Bronchial epithelial cell (primary cell): Measurements from ENCODE around the gene ARL3. TPM values are rescaled to one million over a fixed set of nuclear protein-coding genes. Genes with fewer than 3 reads are reported as not detected.

ENCODE experiments used
- DNase-seq: peaks from one replicate; pipeline ENCODE4 v3.0.0-alpha.2; 2010; ENCODE audit warnings: low read depth
- FAIRE-seq: peaks from 2 replicates; lab custom pipeline; 2011; peaks lifted over from hg19 to GRCh38; lab: Jason Lieb, UNC
- H3K27me3 ChIP-seq: 2 replicates; pipeline ENCODE4 v1.5.1; 2011; ENCODE audit warnings: low read length; ENCODE audit not compliant: control insufficient read depth, insufficient read depth
- H3K36me3 ChIP-seq: 2 replicates; pipeline ENCODE4 v1.5.1; 2011; ENCODE audit warnings: low read length; ENCODE audit not compliant: control insufficient read depth, insufficient read depth
- H3K4me3 ChIP-seq: 2 replicates; pipeline ENCODE4 v1.5.1; 2011; ENCODE audit warnings: mild to moderate bottlenecking, low read depth, low read length, control low read depth
- CTCF ChIP-seq: IDR thresholded peaks from 2 replicates; pipeline ENCODE4 v1.5.1; 2011; ENCODE audit warnings: mild to moderate bottlenecking, moderate library complexity, low read length, control low read depth, inconsistent platforms; ENCODE audit not compliant: insufficient read depth, severe bottlenecking
- total RNA-seq: library from RNA; depleted of rRNA; stranded (reverse); fragments of >200 nt; gene quantifications from 2 replicates; pipeline ENCODE4 v1.2.1, GENCODE V29; 2014

The ARL3 gene
- total RNA-seq, 1 donor from 2014 or later: 4.7 TPM

- FAIRE-seq: no peak
- H3K27me3 ChIP-seq: no peaks in the 10 kb centered on the region
- no peak for DNase-seq
- no peak overlapping the region for H3K4me3 ChIP-seq
- TF ChIP-seq CTCF: no peak
- H3K36me3 ChIP-seq: peaks cover 2% of the 10 kb centered on the region
Measured at GRCh38 chr10:102626026-102626685, 88.0 kb downstream of the ARL3 start.

- H3K27me3 ChIP-seq: no peaks in the 10 kb centered on the region
- FAIRE-seq: peak; percentile 97
- no peak overlapping the region for H3K4me3 ChIP-seq
- no peak for DNase-seq
- no peak for TF ChIP-seq CTCF
- H3K36me3 ChIP-seq: peaks cover 2% of the 10 kb centered on the region
Measured at GRCh38 chr10:102624751-102625645, 89.2 kb downstream of the ARL3 start.

- TF ChIP-seq CTCF: no peak
- DNase-seq (no peak), FAIRE-seq (no peak)
- H3K27me3 ChIP-seq: no peaks in the 10 kb centered on the region
- peaks cover 2% of the 10 kb centered on the region for H3K36me3 ChIP-seq
- no peak overlapping the region for H3K4me3 ChIP-seq
Measured at GRCh38 chr10:102624094-102624493, 90.1 kb downstream of the ARL3 start.

Other genes starting within 250 kb of the ARL3 start
- gene ACTR1A, start 211.7 kb downstream of the ARL3 start, total RNA-seq: 53.2 and 79.6 TPM in 2 replicates
- 0.79 and 0.90 TPM in 2 replicates for gene SUFU, start 210.4 kb downstream of the ARL3 start, total RNA-seq
- 31.1 and 41.2 TPM in 2 replicates for gene TRIM8, start 69.9 kb downstream of the ARL3 start, total RNA-seq
- gene SFXN2, start 239 bp upstream of the ARL3 start, total RNA-seq: 0.64 and 3.4 TPM in 2 replicates
- 26.1 and 36.4 TPM in 2 replicates for gene WBP1L, start 29.6 kb upstream of the ARL3 start, total RNA-seq
- not detected in 2 replicates for gene CYP17A1, start 123.0 kb upstream of the ARL3 start, total RNA-seq
- gene BORCS7, start 139.9 kb upstream of the ARL3 start, total RNA-seq: 11.1 and 12.0 TPM in 2 replicates
- 2.1 and 2.6 TPM in 2 replicates for gene AS3MT, start 155.1 kb upstream of the ARL3 start, total RNA-seq
- gene CNNM2, start 203.9 kb upstream of the ARL3 start, total RNA-seq: 3.7 and 3.9 TPM in 2 replicates